Activated CD4-positive, alpha-beta T cell treated with anti-CD3 and anti-CD28 coated beads, Interleukin-2, amount 50 U/mL, for 24 hours (primary cell): ENCODE measurements around the gene CYTH3.

Experiments
- DNase-seq, 2 donors: peaks; one replicate each; pipeline ENCODE4 v3.0.0-alpha.2; 2020; ENCODE audit warnings: low read depth in 1 of 2, low spot score in 1 of 2

The CYTH3 gene

DNA sequence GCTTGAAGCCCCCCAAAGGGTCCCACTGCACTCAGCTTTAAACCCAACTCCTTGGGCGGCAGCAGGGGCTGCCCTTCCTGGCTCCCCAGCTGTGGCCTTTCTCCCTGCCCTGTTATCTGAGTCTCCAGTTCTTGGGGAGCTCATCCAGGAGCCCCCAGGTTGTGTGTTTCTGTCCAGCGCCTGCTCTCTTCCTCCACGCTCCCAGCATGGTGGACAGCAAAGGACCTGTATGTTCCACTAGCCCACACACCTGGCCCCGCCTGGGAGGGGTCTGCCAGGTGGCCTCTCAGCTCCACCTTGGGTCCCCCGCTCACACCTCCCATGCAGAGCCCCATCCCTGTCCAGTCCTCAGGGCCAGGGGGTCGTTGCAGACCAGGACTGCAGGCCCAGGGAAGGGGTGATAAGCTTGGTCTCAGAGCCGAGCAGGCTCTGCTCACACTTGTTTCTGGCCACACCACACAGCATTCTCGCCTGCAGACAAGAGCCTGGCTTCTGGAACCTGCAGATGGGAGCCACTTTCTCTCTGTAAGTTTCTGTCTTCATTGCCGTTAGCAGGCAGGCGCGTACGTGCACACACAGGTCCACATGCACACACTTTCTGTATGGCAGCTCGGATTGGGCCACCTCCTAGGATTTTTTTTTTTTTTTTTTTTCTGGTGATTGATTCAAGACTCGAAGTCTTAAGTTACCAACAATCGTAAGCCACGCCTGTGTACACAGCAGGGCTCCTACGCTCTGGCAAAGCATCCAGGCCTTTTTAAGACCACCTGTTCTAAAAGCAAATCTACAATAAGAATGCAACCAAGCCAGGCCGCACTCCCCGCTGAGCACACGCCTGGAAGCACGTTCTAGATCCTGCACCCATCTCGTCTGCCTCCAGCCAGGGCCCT is 104.6 kb downstream of the CYTH3 start:
- DNase-seq = no peak

- DNase-seq = no peak
These were observed 105.3 kb downstream of the CYTH3 start for GRCh38 chr7:6167004-6167551.

GRCh38 chr7:6166443-6166891 is 106.0 kb downstream of the CYTH3 start:
- DNase-seq = no peak

DNA sequence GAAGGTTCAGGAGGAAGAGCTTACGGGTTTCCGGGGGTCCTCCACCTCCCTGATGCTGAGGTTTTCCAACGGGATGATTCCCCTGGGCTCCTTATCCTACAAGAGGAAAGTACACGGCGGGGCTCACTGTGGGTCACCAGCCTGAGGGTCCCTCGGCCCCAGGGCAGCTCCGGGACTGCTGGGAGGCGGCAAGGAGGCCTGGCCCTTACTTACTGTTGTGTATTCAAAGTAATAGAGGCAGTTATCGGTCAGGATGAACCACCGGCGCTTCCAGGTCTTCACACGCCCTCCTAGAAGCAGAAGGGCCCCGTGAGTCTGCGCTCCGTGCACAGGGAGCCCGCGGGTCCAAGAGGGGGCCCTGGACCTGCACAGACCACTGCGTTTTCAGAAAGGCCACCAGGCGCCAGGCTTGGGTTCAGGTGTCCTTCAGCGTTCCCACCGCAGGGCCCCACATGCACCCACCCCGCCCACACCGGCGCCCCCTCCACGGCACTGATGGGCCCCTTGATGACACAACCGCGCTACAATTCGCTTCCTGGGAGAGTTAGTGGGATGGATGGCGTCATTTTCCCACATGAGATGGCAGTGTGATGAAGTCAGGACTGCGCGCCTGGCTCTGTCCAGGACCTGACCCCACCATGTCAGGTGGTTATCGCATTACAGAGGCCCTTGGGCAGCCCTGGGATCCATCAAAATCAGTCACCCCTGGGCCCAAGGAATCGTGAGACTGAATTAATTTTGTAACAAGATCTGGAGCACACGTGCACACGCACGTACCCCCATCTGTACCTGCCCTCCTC is 106.7 kb downstream of the CYTH3 start:
- no peak for DNase-seq

DNA sequence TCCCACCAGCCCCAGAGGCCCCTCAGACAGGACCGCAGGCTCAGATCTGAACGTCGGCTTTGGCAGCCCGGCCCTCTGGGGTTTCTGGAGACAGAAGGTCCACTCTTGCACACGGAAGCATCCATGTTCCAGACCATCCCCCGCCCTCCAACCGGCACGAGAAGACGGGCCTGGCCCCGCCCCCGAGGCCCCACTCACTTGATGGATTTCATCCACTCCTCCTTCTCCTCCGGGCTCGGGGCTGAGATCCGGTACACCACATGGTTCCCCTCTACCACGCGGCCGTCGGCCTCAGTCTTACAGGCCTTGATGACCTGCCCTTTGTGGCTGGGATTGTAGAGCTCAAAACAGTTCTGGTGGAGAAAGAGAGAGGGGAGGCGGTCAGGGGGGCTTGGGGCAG is 107.3 kb downstream of the CYTH3 start:
- no peak for DNase-seq

- no peak for DNase-seq
These were observed 107.9 kb downstream of the CYTH3 start for GRCh38 chr7:6164491-6164890.

DNA sequence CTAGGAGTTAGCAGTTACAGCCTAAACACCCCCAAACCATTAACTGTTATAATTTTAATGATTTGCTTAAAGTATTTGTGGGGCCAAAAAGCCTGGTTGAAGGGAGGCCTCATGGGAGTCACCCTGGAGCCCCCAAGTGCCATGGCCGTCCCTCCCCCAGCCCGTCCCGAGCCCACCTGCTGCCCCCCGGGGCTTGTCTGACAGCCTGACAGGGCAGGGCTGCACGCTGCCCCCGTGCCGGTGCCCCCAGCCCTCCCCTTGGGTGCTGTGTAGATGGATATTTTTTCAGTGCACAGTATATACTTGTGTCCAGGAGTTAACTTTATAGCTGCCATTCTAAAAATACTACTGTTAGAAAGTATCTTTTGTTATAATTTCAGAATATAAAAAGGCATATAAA is 108.4 kb downstream of the CYTH3 start:
- DNase-seq = no peak

GRCh38 chr7:6163402-6163801 is 109.0 kb downstream of the CYTH3 start:
- DNase-seq = no peak

- DNase-seq = no peak
These were observed 109.6 kb downstream of the CYTH3 start for GRCh38 chr7:6162650-6163366.

DNA sequence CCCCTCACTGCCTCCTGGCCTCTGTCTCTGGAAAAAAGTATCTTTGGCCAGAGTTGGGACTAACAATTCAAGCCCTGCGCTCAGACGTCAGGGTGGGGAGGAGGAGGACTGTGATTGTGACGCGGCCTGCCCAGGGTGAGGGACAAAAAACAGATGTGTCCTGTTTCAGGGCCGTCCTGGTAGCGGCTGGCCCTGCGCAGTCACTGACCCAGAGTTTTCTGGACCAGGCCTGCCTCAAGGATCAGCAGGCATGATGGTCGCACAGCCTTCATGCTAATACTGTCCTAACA is 110.1 kb downstream of the CYTH3 start:
- no peak for DNase-seq

DNA sequence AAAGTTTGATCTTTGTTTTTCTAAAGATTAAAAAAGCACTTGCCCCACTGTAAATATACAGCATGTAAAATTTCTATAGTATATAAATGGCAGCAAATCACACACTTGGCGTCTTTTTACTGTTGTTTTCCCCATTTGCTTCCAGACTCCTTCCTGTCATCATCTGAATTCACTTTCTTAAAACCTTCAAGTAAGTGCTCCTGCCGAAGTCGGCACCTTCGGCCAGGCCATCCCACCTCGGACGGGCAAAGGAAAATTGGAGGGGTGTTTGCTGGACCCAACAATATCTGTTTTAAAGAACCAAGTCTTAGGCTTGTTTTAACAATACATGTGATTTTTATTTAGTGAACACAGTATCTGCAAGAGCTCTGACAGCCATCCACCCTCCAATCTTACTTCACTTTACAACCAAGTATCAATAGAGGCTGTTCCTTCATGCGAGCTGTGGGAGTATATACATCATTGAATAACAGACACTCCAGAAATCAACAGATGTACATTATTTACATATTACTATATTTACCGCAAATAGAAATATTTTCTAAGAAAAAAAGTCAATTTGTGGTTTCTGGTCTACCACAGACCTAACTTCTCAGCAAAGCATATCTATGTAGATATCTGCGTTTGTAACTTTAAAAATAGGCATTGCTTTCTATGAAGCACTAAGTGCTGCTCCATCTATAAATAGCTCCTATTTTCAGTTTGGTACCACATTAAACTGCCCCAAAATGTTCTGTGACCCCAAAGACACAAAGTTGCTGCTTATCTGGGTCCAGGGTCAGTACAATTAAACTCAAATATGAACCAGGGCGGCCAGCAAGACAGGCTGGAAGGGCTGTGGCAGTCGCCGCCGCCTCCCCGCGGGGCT is 110.7 kb downstream of the CYTH3 start:
- DNase-seq = no peak

- no peak for DNase-seq
These were observed 112.2 kb downstream of the CYTH3 start for GRCh38 chr7:6160191-6160623.

GRCh38 chr7:6159524-6160031 is 112.8 kb downstream of the CYTH3 start:
- DNase-seq = no peak

- DNase-seq = no peak
These were observed 113.3 kb downstream of the CYTH3 start for GRCh38 chr7:6159097-6159483.

- no peak for DNase-seq
These were observed 113.9 kb downstream of the CYTH3 start for GRCh38 chr7:6158424-6159096.

- DNase-seq = no peak
These were observed 114.6 kb downstream of the CYTH3 start for GRCh38 chr7:6157685-6158423.

GRCh38 chr7:6156734-6157133 is 115.7 kb downstream of the CYTH3 start:
- no peak for DNase-seq

DNA sequence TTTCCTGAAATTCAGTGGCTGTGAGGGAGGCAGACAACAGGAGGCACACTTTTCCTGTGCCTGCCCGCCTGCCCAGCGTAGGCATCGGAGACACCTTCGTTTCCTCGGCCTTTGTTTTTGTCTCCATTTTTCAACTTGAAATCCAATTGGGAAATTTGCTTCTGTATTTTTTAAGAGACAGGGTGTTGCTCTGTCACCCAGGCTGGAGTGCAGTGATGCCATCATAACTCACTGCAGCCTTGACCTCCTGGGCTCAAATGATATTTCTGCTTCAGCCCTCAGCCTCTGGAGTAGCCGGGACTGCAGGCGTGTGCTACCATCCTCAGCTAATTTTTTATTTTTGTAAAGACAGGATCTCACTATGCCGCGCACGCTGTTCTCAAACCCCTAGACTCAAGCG is 116.8 kb downstream of the CYTH3 start:
- no peak for DNase-seq
